HEK293T (cell line): ENCODE results near the gene FER.

Experiments used
- ELF4 ChIP-seq: fragments of 450-650 bp; IDR thresholded peaks from 2 replicates; pipeline ENCODE4 v1.6.1; 2017; ENCODE audit warnings: antibody characterized with exemption
- FOXA1 ChIP-seq: fragments of 450-650 bp; IDR thresholded peaks from 2 replicates; pipeline ENCODE4 v1.6.1; 2016; ENCODE audit warnings: mild to moderate bottlenecking
- FOXM1 ChIP-seq: fragments of 450-650 bp; IDR thresholded peaks from 2 replicates; pipeline ENCODE4 v1.6.1; 2017; ENCODE audit warnings: mild to moderate bottlenecking, borderline replicate concordance
- HDGF ChIP-seq: fragments of 450-650 bp; IDR thresholded peaks from 2 replicates; pipeline ENCODE4 v1.6.1; 2017; ENCODE audit warnings: antibody characterized with exemption, borderline replicate concordance
- LEF1 ChIP-seq: fragments of 450-650 bp; IDR thresholded peaks from 2 replicates; pipeline ENCODE4 v1.6.1; 2017; ENCODE audit warnings: mild to moderate bottlenecking, borderline replicate concordance
- SP1 ChIP-seq: fragments of 450-650 bp; IDR thresholded peaks from 2 replicates; pipeline ENCODE4 v1.6.1; 2017
- SUZ12 ChIP-seq: fragments of 450-650 bp; IDR thresholded peaks from 2 replicates; pipeline ENCODE4 v1.6.1; 2016; ENCODE audit warnings: mild to moderate bottlenecking
- TARDBP ChIP-seq: fragments of 450-650 bp; IDR thresholded peaks from 2 replicates; pipeline ENCODE4 v1.6.1; 2016
- ZNF384 ChIP-seq: fragments of 450-650 bp; IDR thresholded peaks from 2 replicates; pipeline ENCODE4 v1.6.1; 2016

- TF ChIP-seq HDGF (no peak), SP1 (no peak), FOXM1 (no peak), TARDBP (no peak), SUZ12 (no peak), ELF4 (no peak), FOXA1 (no peak), LEF1 (no peak), ZNF384 (no peak)
Measured at GRCh38 chr5:108773330-108773729, 25.6 kb downstream of the FER start.
